A673 (cell line): ENCODE results near the gene SYTL4. TPM values are rescaled to one million over a fixed set of nuclear protein-coding genes. Genes with fewer than 3 reads are reported as not detected.

Source experiments
- BruUV-seq: library from RNA; stranded (reverse); fragments of 400-500 nt; replicated peaks from 2 replicates; lab custom pipeline; 2021; lab: Mats Ljungman, UMichigan
- CTCF ChIA-PET: fragments of 300-600 bp; sonication (Branson Sonifier 250); formaldehyde crosslinking; loops from one replicate; lab custom pipeline; 2022; ENCODE audit warnings: antibody characterized with exemption; lab: Charles Lee
- POLR2A ChIA-PET: fragments of 300-600 bp; sonication (Branson Sonifier 250); formaldehyde crosslinking; loops from one replicate; lab custom pipeline; 2022; ENCODE audit warnings: antibody characterized with exemption; ENCODE audit not compliant: low non-redundant PET; lab: Charles Lee
- DNase-seq: peaks from one replicate; pipeline ENCODE4 v3.0.0-alpha.2; 2015; ENCODE audit warnings: low spot score
- H3K27ac ChIP-seq: fragments of 200-600 bp; sonication (generic); 2 replicates; pipeline ENCODE4 v1.5.1; 2016; ENCODE audit warnings: mixed run types, low read depth, mild to moderate bottlenecking, mixed read lengths, antibody characterized with exemption, low read length; ENCODE audit not compliant: poor library complexity, severe bottlenecking
- H3K27me3 ChIP-seq: fragments of 200-600 bp; sonication (generic); replicated peaks from 2 replicates; pipeline ENCODE4 v1.6.1; 2017; ENCODE audit warnings: mixed run types, low read depth, mild to moderate bottlenecking, mixed read lengths, antibody characterized with exemption, low read length; ENCODE audit not compliant: insufficient read depth, poor library complexity
- H3K36me3 ChIP-seq: fragments of 200-600 bp; sonication (generic); 2 replicates; pipeline ENCODE4 v1.6.1; 2016; ENCODE audit warnings: mixed run types, mild to moderate bottlenecking, mixed read lengths, antibody characterized with exemption, low read length; ENCODE audit not compliant: insufficient read depth, poor library complexity, severe bottlenecking
- H3K4me1 ChIP-seq: fragments of 200-600 bp; sonication (generic); 2 replicates; pipeline ENCODE4 v1.6.1; 2017; ENCODE audit warnings: mixed run types, mild to moderate bottlenecking, mixed read lengths, antibody characterized with exemption, low read length; ENCODE audit not compliant: insufficient read depth, poor library complexity, severe bottlenecking
- H3K4me3 ChIP-seq: fragments of 200-600 bp; sonication (generic); 2 replicates; pipeline ENCODE4 v1.5.1; 2016; ENCODE audit warnings: low read depth, mixed run types, mild to moderate bottlenecking, mixed read lengths, low read length; ENCODE audit not compliant: poor library complexity, severe bottlenecking
- H3K9me3 ChIP-seq: fragments of 200-600 bp; sonication (generic); 2 replicates; pipeline ENCODE4 v1.6.1; 2016; ENCODE audit warnings: mixed run types, low read depth, mild to moderate bottlenecking, mixed read lengths, antibody characterized with exemption, low read length; ENCODE audit not compliant: poor library complexity, severe bottlenecking
- CTCF ChIP-seq: fragments of 300-800, 200-600 bp; sonication (generic); conservative IDR thresholded peaks from 2 replicates; pipeline ENCODE4 v1.5.1; 2017; ENCODE audit warnings: low read depth, mild to moderate bottlenecking, antibody characterized with exemption, low read length, moderate library complexity, mixed read lengths
- EZH2 ChIP-seq: fragments of 200-600 bp; sonication (generic); IDR thresholded peaks from 2 replicates; pipeline ENCODE4 v1.6.1; 2017; ENCODE audit warnings: borderline replicate concordance, low read depth, mild to moderate bottlenecking, mixed read lengths, antibody characterized with exemption, low read length; ENCODE audit not compliant: poor library complexity, severe bottlenecking
- intact Hi-C: fragments of 100-400 bp; cut with micrococcal nuclease; formaldehyde crosslinking; loops from one replicate; pipeline ENCODE4 v1.10.0; 2022; ENCODE audit not compliant: unreplicated experiment
- total RNA-seq: library from RNA; stranded (reverse); gene quantifications from 2 replicates; pipeline ENCODE4 v1.2.3, GENCODE V29; 2021

Gene SYTL4
- total RNA-seq, 1 experiment from 2014 or later: 2.3 TPM

GRCh38 chrX:100704581-100705203 lies 27.2 kb downstream of the SYTL4 start:
- intact Hi-C loops: no loop called here
- POLR2A ChIA-PET: no interaction called here
- Histone ChIP-seq H3K27ac (no peak overlapping the region), H3K9me3 (no peaks in the 10 kb centered on the region), H3K27me3 (no peaks in the 10 kb centered on the region), H3K4me1 (no peaks in the 10 kb centered on the region), H3K36me3 (no peaks in the 10 kb centered on the region), H3K4me3 (no peak overlapping the region)
- TF ChIP-seq CTCF (no peak), EZH2 (no peak)
- DNase-seq: no peak
- CTCF ChIA-PET: no interaction called here
- no TSS peak for BruUV-seq

GRCh38 chrX:100700809-100701208 lies 31.1 kb downstream of the SYTL4 start:
- CTCF ChIA-PET: no interaction called here
- Histone ChIP-seq H3K27ac (no peak overlapping the region), H3K36me3 (no peaks in the 10 kb centered on the region), H3K4me3 (no peak overlapping the region), H3K4me1 (no peaks in the 10 kb centered on the region), H3K27me3 (no peaks in the 10 kb centered on the region), H3K9me3 (no peaks in the 10 kb centered on the region)
- no peak for TF ChIP-seq EZH2
- no peak for TF ChIP-seq CTCF
- POLR2A ChIA-PET: no interaction called here
- no TSS peak for BruUV-seq
- intact Hi-C loops: no loop called here
- DNase-seq: no peak

- Histone ChIP-seq H3K27me3 (no peaks in the 10 kb centered on the region), H3K9me3 (no peaks in the 10 kb centered on the region), H3K4me3 (no peak overlapping the region), H3K4me1 (no peaks in the 10 kb centered on the region), H3K36me3 (no peaks in the 10 kb centered on the region), H3K27ac (no peak overlapping the region)
- BruUV-seq: no TSS peak
- no peak for TF ChIP-seq CTCF
- TF ChIP-seq EZH2: no peak
- DNase-seq: no peak
- CTCF ChIA-PET: no interaction called here
- POLR2A ChIA-PET: no interaction called here
- intact Hi-C loops: no loop called here
These were observed 33.4 kb downstream of the SYTL4 start for GRCh38 chrX:100698551-100698950.
